Keratinocyte (primary cell): ENCODE measurements around the gene VMP1. TPM values are rescaled to one million over a fixed set of nuclear protein-coding genes. Genes with fewer than 3 reads are reported as not detected.

Experiments used
- DNase-seq: peaks from one replicate; pipeline ENCODE4 v3.0.0-alpha.2; 2011; ENCODE audit warnings: low read depth, missing footprints, low spot score
- FAIRE-seq: peaks from 2 replicates; lab custom pipeline; 2011; peaks lifted over from hg19 to GRCh38; lab: Jason Lieb, UNC
- H2AFZ ChIP-seq: 2 replicates; pipeline ENCODE4 v1.6.0; 2012; ENCODE audit warnings: low read length, control low read depth, inconsistent platforms; ENCODE audit not compliant: control insufficient read depth
- H3K27ac ChIP-seq: 2 replicates; pipeline ENCODE4 v1.5.1; 2011; ENCODE audit warnings: low read length; ENCODE audit not compliant: control insufficient read depth, insufficient read depth
- H3K27me3 ChIP-seq: 3 replicates; pipeline ENCODE4 v1.6.0; 2011; ENCODE audit warnings: low read length; ENCODE audit not compliant: control insufficient read depth, insufficient read depth; ENCODE audit errors: extremely low read depth
- H3K36me3 ChIP-seq, 2 experiments: 2 replicates in 1 of 2; 3 replicates in 1 of 2; pipeline ENCODE4 v1.5.1; 2011; ENCODE audit warnings: low read length in 2 of 2, mild to moderate bottlenecking in 1 of 2; ENCODE audit not compliant: control insufficient read depth in 2 of 2, insufficient read depth in 2 of 2; ENCODE audit errors: extremely low read depth in 1 of 2
- H3K4me1 ChIP-seq: 3 replicates; pipeline ENCODE4 v1.5.1; 2011; ENCODE audit warnings: low read length; ENCODE audit not compliant: control insufficient read depth, insufficient read depth; ENCODE audit errors: extremely low read depth
- H3K4me2 ChIP-seq: 3 replicates; pipeline ENCODE4 v1.6.0; 2011; ENCODE audit warnings: low read depth, low read length; ENCODE audit not compliant: control insufficient read depth, insufficient read depth; ENCODE audit errors: extremely low read depth
- H3K4me3 ChIP-seq, 3 experiments: fragments of 200-600 bp in 1 of 3; sonication (generic) in 1 of 3; 2 replicates in 2 of 3; 3 replicates in 1 of 3; pipeline ENCODE4 v1.5.1; 2011 to 2016; ENCODE audit warnings: low read length in 3 of 3, mild to moderate bottlenecking in 3 of 3, control low read depth in 2 of 3, inconsistent platforms in 1 of 3, low read depth in 1 of 3, mixed read lengths in 1 of 3, mixed run types in 1 of 3, moderate library complexity in 1 of 3; ENCODE audit not compliant: control insufficient read depth in 2 of 3, insufficient read depth in 2 of 3; ENCODE audit errors: extremely low read depth in 1 of 3
- H3K79me2 ChIP-seq: 2 replicates; pipeline ENCODE4 v1.6.0; 2012; ENCODE audit warnings: low read length; ENCODE audit not compliant: control insufficient read depth, insufficient read depth
- H3K9ac ChIP-seq: 3 replicates; pipeline ENCODE4 v1.6.0; 2011; ENCODE audit warnings: low read length; ENCODE audit not compliant: control insufficient read depth, insufficient read depth; ENCODE audit errors: extremely low read depth
- H3K9me1 ChIP-seq: 3 replicates; pipeline ENCODE4 v1.6.0; 2011; ENCODE audit warnings: low read length; ENCODE audit not compliant: control insufficient read depth, insufficient read depth; ENCODE audit errors: extremely low read depth
- H3K9me3 ChIP-seq: 2 replicates; pipeline ENCODE4 v1.5.1; 2012; ENCODE audit warnings: low read depth, low read length; ENCODE audit not compliant: control insufficient read depth
- H4K20me1 ChIP-seq: 3 replicates; pipeline ENCODE4 v1.6.0; 2011; ENCODE audit warnings: low read length; ENCODE audit not compliant: control insufficient read depth, insufficient read depth; ENCODE audit errors: extremely low read depth
- EZH2 ChIP-seq: IDR thresholded peaks from one replicate; pipeline ENCODE4 v1.6.1; 2012; ENCODE audit warnings: inconsistent platforms, mild to moderate bottlenecking, low read length, moderate library complexity
- dilution Hi-C: fragments of 300-500 bp; cut with MboI; formaldehyde crosslinking; loops from one replicate; pipeline ENCODE4 v1.7.0; 2020; ENCODE audit warnings: low sequenced_read_pairs; ENCODE audit not compliant: extremely low pct_ligation_motif_present
- polyA plus RNA-seq, 5 experiments: library from polyadenylated mRNA; depleted of rRNA in 3 of 5; stranded (reverse) in 3 of 5; stranded (forward) in 1 of 5; unstranded in 1 of 5; fragments of >200 nt; gene quantifications; 1 replicate in 1 of 5; 2 replicates in 3 of 5; 3 replicates in 1 of 5; pipeline versions ENCODE4 v1.2.1 to v1.2.3, GENCODE V29; 2011 to 2012; ENCODE audit warnings: missing spikeins in 2 of 5, low read depth in 1 of 5, low replicate concordance in 1 of 5
- TF ChIP-seq, protein P1 (sequence below), 3 experiments: IDR thresholded peaks in 1 of 3; conservative IDR thresholded peaks in 1 of 3; optimal IDR thresholded peaks in 1 of 3; 2 replicates in 2 of 3; 3 replicates in 1 of 3; pipeline versions ENCODE3 to v1.5.1; 2011; ENCODE audit warnings: low read length in 3 of 3, mild to moderate bottlenecking in 3 of 3, moderate library complexity in 2 of 3, control low read depth in 1 of 3, inconsistent platforms in 1 of 3; ENCODE audit not compliant: insufficient read depth in 2 of 3; ENCODE audit errors: extremely low read depth in 1 of 3

The VMP1 gene
- polyA plus RNA-seq, 1 donor (not counting 4 experiments of a cell fraction or from before 2014, with no cell fraction given), result 303 TPM

DNA sequence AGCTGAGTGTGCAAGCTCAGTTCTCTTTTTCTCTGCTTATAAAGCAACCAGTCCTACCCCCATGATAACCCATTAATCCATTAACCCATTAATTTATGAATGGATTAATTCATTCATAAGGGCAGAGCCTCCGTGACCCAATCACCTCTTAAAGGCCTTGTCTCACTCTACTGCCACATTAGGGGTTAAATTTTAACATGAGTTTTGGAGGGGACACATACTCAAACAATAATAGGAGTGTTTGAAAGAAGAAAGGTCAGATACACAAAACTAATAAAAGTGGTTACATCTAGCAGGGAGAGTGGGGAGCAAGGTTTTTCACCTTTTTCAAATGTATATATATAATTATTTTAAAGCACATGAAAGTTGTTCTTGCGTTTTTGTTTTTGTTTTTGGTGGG, 6.8 kb downstream of the VMP1 start:
- Histone ChIP-seq H3K27ac (no peak overlapping the region), H3K36me3 (peaks cover 2 to 3% of the 10 kb centered on the region in 2 experiments), H4K20me1 (peaks cover 3% of the 10 kb centered on the region), H3K4me2 (no peak overlapping the region), H2AFZ (no peak overlapping the region), H3K9me1 (peaks cover 4% of the 10 kb centered on the region), H3K9ac (no peak overlapping the region), H3K4me1 (peaks cover 4% of the 10 kb centered on the region), H3K79me2 (peaks cover 83% of the 10 kb centered on the region), H3K4me3 (no peak overlapping the region), H3K9me3 (no peaks in the 10 kb centered on the region), H3K27me3 (no peaks in the 10 kb centered on the region)
- TF ChIP-seq EZH2, result no peak
- TF ChIP-seq, protein P1, sequence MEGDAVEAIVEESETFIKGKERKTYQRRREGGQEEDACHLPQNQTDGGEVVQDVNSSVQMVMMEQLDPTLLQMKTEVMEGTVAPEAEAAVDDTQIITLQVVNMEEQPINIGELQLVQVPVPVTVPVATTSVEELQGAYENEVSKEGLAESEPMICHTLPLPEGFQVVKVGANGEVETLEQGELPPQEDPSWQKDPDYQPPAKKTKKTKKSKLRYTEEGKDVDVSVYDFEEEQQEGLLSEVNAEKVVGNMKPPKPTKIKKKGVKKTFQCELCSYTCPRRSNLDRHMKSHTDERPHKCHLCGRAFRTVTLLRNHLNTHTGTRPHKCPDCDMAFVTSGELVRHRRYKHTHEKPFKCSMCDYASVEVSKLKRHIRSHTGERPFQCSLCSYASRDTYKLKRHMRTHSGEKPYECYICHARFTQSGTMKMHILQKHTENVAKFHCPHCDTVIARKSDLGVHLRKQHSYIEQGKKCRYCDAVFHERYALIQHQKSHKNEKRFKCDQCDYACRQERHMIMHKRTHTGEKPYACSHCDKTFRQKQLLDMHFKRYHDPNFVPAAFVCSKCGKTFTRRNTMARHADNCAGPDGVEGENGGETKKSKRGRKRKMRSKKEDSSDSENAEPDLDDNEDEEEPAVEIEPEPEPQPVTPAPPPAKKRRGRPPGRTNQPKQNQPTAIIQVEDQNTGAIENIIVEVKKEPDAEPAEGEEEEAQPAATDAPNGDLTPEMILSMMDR (optimal IDR thresholded peaks at IDR 0.05 in 1 of 3, IDR thresholded peaks at IDR 0.05 in 1 of 3, conservative IDR thresholded peaks at IDR 0.05 in 1 of 3; ENCODE audit: extremely low read depth in 1 of 3, insufficient read depth in 2 of 3, low read length in 3 of 3), result no peak
- no peak for DNase-seq
- FAIRE-seq, result no peak
- dilution Hi-C loops, result no loop called here

DNA sequence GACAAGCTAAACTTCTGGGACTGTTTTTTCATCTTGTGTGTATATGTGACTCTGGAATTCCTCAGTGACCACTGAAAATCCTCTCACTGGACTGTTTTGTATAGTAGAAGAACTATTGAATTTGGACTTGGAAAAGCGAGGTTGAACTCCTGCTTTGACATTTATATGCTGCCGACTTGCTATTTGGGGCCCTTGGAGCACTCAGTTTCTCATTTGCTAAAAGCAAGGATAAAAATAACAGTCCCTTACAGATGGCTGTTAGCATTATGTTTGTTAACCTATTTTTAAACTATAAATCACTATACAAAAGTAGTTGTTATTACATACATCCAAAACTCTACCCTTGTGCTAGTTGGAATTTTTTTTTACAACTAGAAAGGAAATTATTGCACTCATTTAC, 9.0 kb downstream of the VMP1 start:
- Histone ChIP-seq H3K4me1 (peaks cover 3% of the 10 kb centered on the region), H3K4me2 (no peak overlapping the region), H3K9me1 (peaks cover 4% of the 10 kb centered on the region), H3K36me3 (peaks cover 2 to 3% of the 10 kb centered on the region in 2 experiments), H3K4me3 (no peak overlapping the region), H3K9ac (no peak overlapping the region), H4K20me1 (peaks cover 3% of the 10 kb centered on the region), H3K9me3 (no peaks in the 10 kb centered on the region), H3K79me2 (peaks cover 79% of the 10 kb centered on the region), H2AFZ (no peak overlapping the region), H3K27me3 (no peaks in the 10 kb centered on the region), H3K27ac (no peak overlapping the region)
- dilution Hi-C loops, result no loop called here
- DNase-seq (no peak), FAIRE-seq (no peak)
- TF ChIP-seq, protein P1 (optimal IDR thresholded peaks at IDR 0.05 in 1 of 3, IDR thresholded peaks at IDR 0.05 in 1 of 3, conservative IDR thresholded peaks at IDR 0.05 in 1 of 3; ENCODE audit: extremely low read depth in 1 of 3, insufficient read depth in 2 of 3, low read length in 3 of 3), result no peak
- TF ChIP-seq EZH2, result no peak
